SK-N-SH (cell line): ENCODE data around the gene ADGRG7. TPM values are rescaled to one million over a fixed set of nuclear protein-coding genes. Genes with fewer than 3 reads are reported as not detected.

Experiments used
- CTCF ChIA-PET: fragments of 300-600, 350-600 bp; formaldehyde crosslinking; extraction: SDS; loops from one replicate; lab custom pipeline; 2021; lab: Yijun Ruan, JAX
- POLR2A ChIA-PET: fragments of 350-600 bp; sonication (Branson Sonifier 250); formaldehyde crosslinking; extraction: SDS; loops from one replicate; lab custom pipeline; 2020; ENCODE audit warnings: antibody characterized with exemption, inconsistent platforms; lab: Yijun Ruan, JAX
- DNase-seq: peaks from one replicate; pipeline ENCODE4 v3.0.0; 2012
- H2AFZ ChIP-seq: fragments of 200-600 bp; sonication (generic); 2 replicates; pipeline ENCODE4 v1.8.1; 2016; ENCODE audit warnings: antibody characterized with exemption, mild to moderate bottlenecking, low read depth
- H3F3A ChIP-seq: fragments of 200-600 bp; sonication (generic); replicated peaks from 2 replicates; pipeline ENCODE3; 2016; ENCODE audit warnings: antibody characterized with exemption, mild to moderate bottlenecking; ENCODE audit not compliant: insufficient read depth
- H3K27ac ChIP-seq, 2 experiments: fragments of 200-500 bp in 1 of 2; fragments of 200-600 bp in 1 of 2; sonication (Bioruptor generic) in 1 of 2; sonication (generic), shearing (Covaris generic) in 1 of 2; 2 replicates each; pipeline versions ENCODE4 v1.5.1 to v1.6.1; 2014 to 2016; ENCODE audit warnings: low read depth in 2 of 2, inconsistent platforms in 1 of 2, low read length in 1 of 2, mild to moderate bottlenecking in 1 of 2, mixed read lengths in 1 of 2
- H3K27me3 ChIP-seq: fragments of 200-600 bp; sonication (generic), shearing (Covaris generic); 2 replicates; pipeline ENCODE4 v1.6.1; 2016; ENCODE audit warnings: mixed run types; ENCODE audit not compliant: insufficient read depth
- H3K36me3 ChIP-seq, 2 experiments: fragments of 200-500 bp in 1 of 2; fragments of 200-600 bp in 1 of 2; sonication (Bioruptor generic) in 1 of 2; sonication (generic) in 1 of 2; replicated peaks in 1 of 2; 2 replicates each; pipeline versions ENCODE3 to v1.5.1; 2014 to 2016; ENCODE audit warnings: low read length in 1 of 2, mild to moderate bottlenecking in 1 of 2; ENCODE audit not compliant: insufficient read depth in 2 of 2, control insufficient read depth in 1 of 2
- H3K4me1 ChIP-seq, 2 experiments: fragments of 200-500 bp in 1 of 2; fragments of 200-600 bp in 1 of 2; sonication (Bioruptor generic) in 1 of 2; sonication (generic), shearing (Covaris generic) in 1 of 2; 2 replicates each; pipeline versions ENCODE4 v1.5.1 to v1.6.1; 2014 to 2016; ENCODE audit warnings: low read depth in 1 of 2, low read length in 1 of 2, mixed run types in 1 of 2; ENCODE audit not compliant: insufficient read depth in 2 of 2, control insufficient read depth in 1 of 2
- H3K4me2 ChIP-seq: fragments of 200-600 bp; sonication (generic), shearing (Covaris generic); 2 replicates; pipeline ENCODE4 v1.6.1; 2017; ENCODE audit warnings: mixed run types
- H3K4me3 ChIP-seq, 2 experiments: fragments of 200-500 bp in 1 of 2; fragments of 200-600 bp in 1 of 2; sonication (Bioruptor generic) in 1 of 2; sonication (generic), shearing (Covaris generic) in 1 of 2; 2 replicates each; pipeline versions ENCODE4 v1.5.1 to v1.8.1; 2014 to 2016; ENCODE audit warnings: low read depth in 2 of 2, inconsistent platforms in 1 of 2, low read length in 1 of 2, mild to moderate bottlenecking in 1 of 2, mixed read lengths in 1 of 2, moderate library complexity in 1 of 2
- H3K79me2 ChIP-seq: fragments of 200-600 bp; sonication (generic); 2 replicates; pipeline ENCODE4 v1.8.1; 2017; ENCODE audit warnings: mild to moderate bottlenecking; ENCODE audit not compliant: insufficient read depth
- H3K9ac ChIP-seq: fragments of 200-600 bp; sonication (generic); 2 replicates; pipeline ENCODE4 v1.6.1; 2017; ENCODE audit warnings: mixed run types
- H3K9me2 ChIP-seq: fragments of 200-600 bp; sonication (generic); 2 replicates; pipeline ENCODE4 v1.6.1; 2017; ENCODE audit warnings: mixed run types
- H3K9me3 ChIP-seq: fragments of 200-600 bp; sonication (generic); 2 replicates; pipeline ENCODE4 v1.6.1; 2017; ENCODE audit warnings: mixed run types, mild to moderate bottlenecking, moderate library complexity
- H4K20me1 ChIP-seq: fragments of 200-600 bp; sonication (generic); 2 replicates; pipeline ENCODE4 v1.6.1; 2017; ENCODE audit warnings: mild to moderate bottlenecking, mixed run types; ENCODE audit not compliant: insufficient read depth
- ELF1 ChIP-seq: IDR thresholded peaks from 2 replicates; pipeline ENCODE4 v1.4.0; 2012
- FOXM1 ChIP-seq: IDR thresholded peaks from 2 replicates; pipeline ENCODE4 v1.4.0; 2012; ENCODE audit warnings: low read depth, mild to moderate bottlenecking
- POLR2AphosphoS5 ChIP-seq: IDR thresholded peaks from 2 replicates; pipeline ENCODE4 v1.6.1; 2012; ENCODE audit warnings: low read depth, low read length
- TCF12 ChIP-seq: IDR thresholded peaks from 2 replicates; pipeline ENCODE4 v1.4.0; 2012
- WGBS: methylation state at CpG from one replicate; pipeline ENCODE4 v1.1.6; 2017; ENCODE audit warnings: low lambda C conversion rate; 5-methylcytosine and 5-hydroxymethylcytosine counted together
- polyA plus RNA-seq, 3 experiments: library from polyadenylated mRNA; depleted of rRNA; stranded (reverse); fragments of >200 nt; gene quantifications; 2 replicates each; pipeline ENCODE4 v1.2.3, GENCODE V29; 2012
- TF ChIP-seq, protein P1 (sequence below): fragments of 200-600 bp; sonication (generic); IDR thresholded peaks from 2 replicates; pipeline ENCODE4 v1.6.1; 2017; ENCODE audit warnings: antibody characterized with exemption, mild to moderate bottlenecking, moderate library complexity
- TF ChIP-seq, protein P2 (sequence below): fragments of 150-350 bp; IDR thresholded peaks from 2 replicates; pipeline ENCODE4 v1.6.1; 2017; ENCODE audit warnings: antibody characterized with exemption, low read length, low read depth, borderline replicate concordance
- TF ChIP-seq, protein P3 (sequence below): IDR thresholded peaks from 2 replicates; pipeline ENCODE4 v1.4.0; 2012; ENCODE audit warnings: low read depth, borderline replicate concordance
- TF ChIP-seq, protein P4 (sequence below): fragments of 150-350 bp; IDR thresholded peaks from 2 replicates; pipeline ENCODE4 v1.6.1; 2016; ENCODE audit warnings: mild to moderate bottlenecking, low read depth, low read length

Gene ADGRG7
- polyA plus RNA-seq, 1 of the 3 experiments (the other 2 are of a cell fraction): not detected

DNA sequence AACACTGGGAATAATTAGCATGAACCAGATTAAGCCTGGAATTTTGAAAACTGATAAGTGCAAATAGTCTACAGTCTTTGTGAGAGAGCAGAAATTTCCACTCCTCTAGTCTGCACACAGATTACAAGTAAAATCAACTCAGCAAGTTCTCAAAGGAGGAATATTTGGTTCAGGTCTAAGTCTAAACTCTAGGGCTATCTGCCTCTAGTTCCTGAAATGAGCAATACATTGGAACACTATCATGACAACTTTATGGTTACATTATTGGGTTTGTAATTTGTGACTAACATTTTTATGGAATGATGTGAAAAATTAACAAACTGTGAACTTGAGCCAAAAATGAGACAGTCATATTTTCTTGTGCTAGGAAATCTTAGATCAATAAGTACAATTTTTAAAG, 30.8 kb upstream of the ADGRG7 start:
- Histone ChIP-seq H3K36me3 (no peaks in the 10 kb centered on the region), H3K79me2 (no peaks in the 10 kb centered on the region), H3F3A (no peaks in the 10 kb centered on the region), H2AFZ (no peak overlapping the region), H3K4me1 (no peaks in the 10 kb centered on the region), H3K9me2 (no peaks in the 10 kb centered on the region), H3K9ac (no peak overlapping the region), H3K9me3 (no peaks in the 10 kb centered on the region), H3K4me3 (no peak overlapping the region), H3K4me2 (no peak overlapping the region), H3K27ac (no peak overlapping the region), H3K27me3 (no peaks in the 10 kb centered on the region), H4K20me1 (no peaks in the 10 kb centered on the region)
- CTCF ChIA-PET: interaction anchor here (5.6 kb wide), 1 partner anchor 12 kb away, joined by 48 read pairs; no protein-coding TSS in a partner anchor
- POLR2A ChIA-PET: no interaction called here
- TF ChIP-seq TCF12 (no peak), FOXM1 (no peak)
- TF ChIP-seq, protein P1, sequence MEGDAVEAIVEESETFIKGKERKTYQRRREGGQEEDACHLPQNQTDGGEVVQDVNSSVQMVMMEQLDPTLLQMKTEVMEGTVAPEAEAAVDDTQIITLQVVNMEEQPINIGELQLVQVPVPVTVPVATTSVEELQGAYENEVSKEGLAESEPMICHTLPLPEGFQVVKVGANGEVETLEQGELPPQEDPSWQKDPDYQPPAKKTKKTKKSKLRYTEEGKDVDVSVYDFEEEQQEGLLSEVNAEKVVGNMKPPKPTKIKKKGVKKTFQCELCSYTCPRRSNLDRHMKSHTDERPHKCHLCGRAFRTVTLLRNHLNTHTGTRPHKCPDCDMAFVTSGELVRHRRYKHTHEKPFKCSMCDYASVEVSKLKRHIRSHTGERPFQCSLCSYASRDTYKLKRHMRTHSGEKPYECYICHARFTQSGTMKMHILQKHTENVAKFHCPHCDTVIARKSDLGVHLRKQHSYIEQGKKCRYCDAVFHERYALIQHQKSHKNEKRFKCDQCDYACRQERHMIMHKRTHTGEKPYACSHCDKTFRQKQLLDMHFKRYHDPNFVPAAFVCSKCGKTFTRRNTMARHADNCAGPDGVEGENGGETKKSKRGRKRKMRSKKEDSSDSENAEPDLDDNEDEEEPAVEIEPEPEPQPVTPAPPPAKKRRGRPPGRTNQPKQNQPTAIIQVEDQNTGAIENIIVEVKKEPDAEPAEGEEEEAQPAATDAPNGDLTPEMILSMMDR: no peak
- no peak for DNase-seq

DNA sequence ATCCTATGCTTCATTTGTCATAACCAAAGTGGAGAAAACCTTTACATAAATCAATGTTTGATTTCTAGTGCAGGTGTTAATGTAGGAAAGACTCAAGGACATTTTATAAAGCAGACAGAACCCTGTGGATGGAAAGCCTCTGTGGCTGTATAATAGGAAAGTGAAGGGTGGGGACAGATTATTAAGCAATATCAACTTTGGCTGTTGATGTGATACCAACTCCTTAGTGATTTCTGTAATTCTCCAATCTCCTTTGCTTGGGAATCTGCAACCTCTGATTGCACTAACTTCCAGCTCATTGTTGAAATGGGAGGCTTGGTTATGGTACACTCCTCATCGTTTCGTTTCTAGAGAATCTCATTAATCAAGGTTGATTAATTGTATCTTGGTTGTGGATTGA, 29.3 kb upstream of the ADGRG7 start:
- Histone ChIP-seq H3K4me3 (no peak overlapping the region), H3K4me1 (no peaks in the 10 kb centered on the region), H3K9me3 (no peaks in the 10 kb centered on the region), H3K27ac (no peak overlapping the region), H4K20me1 (no peaks in the 10 kb centered on the region), H3K79me2 (no peaks in the 10 kb centered on the region), H3K4me2 (no peak overlapping the region), H3K9ac (no peak overlapping the region), H3K27me3 (no peaks in the 10 kb centered on the region), H3K9me2 (no peaks in the 10 kb centered on the region), H2AFZ (no peak overlapping the region), H3F3A (no peaks in the 10 kb centered on the region), H3K36me3 (no peaks in the 10 kb centered on the region)
- CTCF ChIA-PET: interaction anchor here (5.3 to 5.6 kb wide), 2 partner anchors 10 to 117 kb away, joined by 27 to 48 read pairs; no protein-coding TSS in a partner anchor
- no peak for DNase-seq
- POLR2A ChIA-PET: no interaction called here
- 84% methylated on average over 2 of the region's 2 CpGs for WGBS
- TF ChIP-seq FOXM1 (no peak), ELF1 (no peak), POLR2AphosphoS5 (no peak)
- TF ChIP-seq, protein P2, sequence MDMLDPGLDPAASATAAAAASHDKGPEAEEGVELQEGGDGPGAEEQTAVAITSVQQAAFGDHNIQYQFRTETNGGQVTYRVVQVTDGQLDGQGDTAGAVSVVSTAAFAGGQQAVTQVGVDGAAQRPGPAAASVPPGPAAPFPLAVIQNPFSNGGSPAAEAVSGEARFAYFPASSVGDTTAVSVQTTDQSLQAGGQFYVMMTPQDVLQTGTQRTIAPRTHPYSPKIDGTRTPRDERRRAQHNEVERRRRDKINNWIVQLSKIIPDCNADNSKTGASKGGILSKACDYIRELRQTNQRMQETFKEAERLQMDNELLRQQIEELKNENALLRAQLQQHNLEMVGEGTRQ: no peak
- TF ChIP-seq, protein P1: no peak
- TF ChIP-seq, protein P3, sequence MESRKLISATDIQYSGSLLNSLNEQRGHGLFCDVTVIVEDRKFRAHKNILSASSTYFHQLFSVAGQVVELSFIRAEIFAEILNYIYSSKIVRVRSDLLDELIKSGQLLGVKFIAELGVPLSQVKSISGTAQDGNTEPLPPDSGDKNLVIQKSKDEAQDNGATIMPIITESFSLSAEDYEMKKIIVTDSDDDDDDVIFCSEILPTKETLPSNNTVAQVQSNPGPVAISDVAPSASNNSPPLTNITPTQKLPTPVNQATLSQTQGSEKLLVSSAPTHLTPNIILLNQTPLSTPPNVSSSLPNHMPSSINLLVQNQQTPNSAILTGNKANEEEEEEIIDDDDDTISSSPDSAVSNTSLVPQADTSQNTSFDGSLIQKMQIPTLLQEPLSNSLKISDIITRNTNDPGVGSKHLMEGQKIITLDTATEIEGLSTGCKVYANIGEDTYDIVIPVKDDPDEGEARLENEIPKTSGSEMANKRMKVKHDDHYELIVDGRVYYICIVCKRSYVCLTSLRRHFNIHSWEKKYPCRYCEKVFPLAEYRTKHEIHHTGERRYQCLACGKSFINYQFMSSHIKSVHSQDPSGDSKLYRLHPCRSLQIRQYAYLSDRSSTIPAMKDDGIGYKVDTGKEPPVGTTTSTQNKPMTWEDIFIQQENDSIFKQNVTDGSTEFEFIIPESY: no peak
- TF ChIP-seq, protein P4, sequence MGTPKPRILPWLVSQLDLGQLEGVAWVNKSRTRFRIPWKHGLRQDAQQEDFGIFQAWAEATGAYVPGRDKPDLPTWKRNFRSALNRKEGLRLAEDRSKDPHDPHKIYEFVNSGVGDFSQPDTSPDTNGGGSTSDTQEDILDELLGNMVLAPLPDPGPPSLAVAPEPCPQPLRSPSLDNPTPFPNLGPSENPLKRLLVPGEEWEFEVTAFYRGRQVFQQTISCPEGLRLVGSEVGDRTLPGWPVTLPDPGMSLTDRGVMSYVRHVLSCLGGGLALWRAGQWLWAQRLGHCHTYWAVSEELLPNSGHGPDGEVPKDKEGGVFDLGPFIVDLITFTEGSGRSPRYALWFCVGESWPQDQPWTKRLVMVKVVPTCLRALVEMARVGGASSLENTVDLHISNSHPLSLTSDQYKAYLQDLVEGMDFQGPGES: no peak
